ENCODE results near the gene SCARB1.

SCARB1 gene

DNA sequence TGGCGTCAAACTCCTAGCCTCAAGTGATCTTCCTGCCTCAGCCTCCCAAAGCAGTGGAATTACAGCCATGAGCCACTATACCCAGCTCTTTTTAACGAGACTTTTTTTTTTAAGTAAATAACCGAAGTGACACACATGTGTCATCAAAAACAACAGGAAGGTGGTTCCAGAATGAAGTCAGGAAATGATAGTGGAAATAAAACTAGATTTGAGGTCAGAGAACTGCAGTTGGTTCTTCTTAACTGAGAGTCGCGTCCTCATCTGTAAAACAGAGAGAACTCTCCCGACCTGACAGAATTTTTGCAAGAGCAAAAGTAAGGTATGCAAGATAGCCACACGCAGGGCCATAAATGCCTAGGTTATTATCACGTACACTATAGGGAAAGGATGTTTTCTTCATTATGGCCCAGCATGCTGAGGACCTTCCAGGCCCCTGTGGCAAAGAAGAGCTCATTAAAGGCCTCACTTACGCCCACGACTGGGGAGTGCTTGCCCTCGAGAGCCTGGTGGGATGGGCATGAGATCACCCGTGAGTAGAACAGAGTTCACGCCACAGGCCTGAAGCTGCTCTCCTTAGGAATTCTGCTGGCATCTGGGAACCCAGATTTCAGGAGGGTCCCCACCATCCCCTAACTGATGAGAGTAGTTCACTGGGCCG, 67.2 kb downstream of the SCARB1 start:
- no peak for DNase-seq (ENCODE audit: low read depth)

DNA sequence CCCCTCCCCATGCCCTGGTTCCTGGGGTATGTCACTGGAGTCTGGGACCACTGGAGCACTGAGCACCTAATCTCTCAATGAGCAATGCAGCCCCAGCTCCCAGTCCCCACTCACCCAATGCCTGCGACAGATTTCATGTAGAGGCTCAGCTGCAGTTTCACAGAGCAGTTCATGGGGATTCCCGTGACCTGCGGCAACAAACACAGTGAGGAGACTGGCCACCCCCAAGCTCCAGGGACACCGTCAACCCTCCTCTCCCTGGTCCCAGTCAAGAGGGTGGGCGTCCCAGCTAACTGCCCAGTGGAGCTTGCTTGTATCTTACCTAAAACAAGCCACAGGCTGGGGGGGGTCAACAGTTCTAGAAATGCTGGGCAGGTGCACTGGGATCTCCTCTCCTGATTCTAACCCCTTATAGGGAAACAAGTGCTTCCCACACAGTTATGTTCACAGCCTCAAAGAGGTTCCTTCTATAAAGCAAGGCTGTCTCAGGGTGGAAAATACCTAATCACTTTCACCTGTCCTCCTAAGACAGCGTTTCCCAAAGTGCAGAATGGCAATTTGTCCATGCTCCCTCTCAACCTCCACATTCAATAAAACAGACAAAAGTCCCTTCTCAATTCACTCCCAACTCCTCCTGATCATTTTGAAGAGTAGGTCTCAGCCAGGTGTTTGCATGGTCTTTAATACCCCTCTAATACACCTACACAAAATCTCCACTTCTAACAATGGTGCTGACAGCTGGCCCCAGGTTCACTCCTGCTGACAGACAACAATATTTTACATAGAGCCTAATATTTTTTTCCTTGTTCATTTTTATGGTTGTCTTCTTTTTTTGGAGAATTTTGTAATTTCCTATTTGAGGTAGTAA, 68.3 kb downstream of the SCARB1 start:
- no peak for DNase-seq (ENCODE audit: low read depth)

- DNase-seq (ENCODE audit: low read depth) = no peak
These were observed 70.7 kb downstream of the SCARB1 start for GRCh38 chr12:124792961-124793441.

GRCh38 chr12:124792156-124792555, 71.5 kb downstream of the SCARB1 start:
- no peak for DNase-seq (ENCODE audit: low read depth)

- DNase-seq (ENCODE audit: low read depth) = no peak
These were observed 72.8 kb downstream of the SCARB1 start for GRCh38 chr12:124790650-124791400.

DNA sequence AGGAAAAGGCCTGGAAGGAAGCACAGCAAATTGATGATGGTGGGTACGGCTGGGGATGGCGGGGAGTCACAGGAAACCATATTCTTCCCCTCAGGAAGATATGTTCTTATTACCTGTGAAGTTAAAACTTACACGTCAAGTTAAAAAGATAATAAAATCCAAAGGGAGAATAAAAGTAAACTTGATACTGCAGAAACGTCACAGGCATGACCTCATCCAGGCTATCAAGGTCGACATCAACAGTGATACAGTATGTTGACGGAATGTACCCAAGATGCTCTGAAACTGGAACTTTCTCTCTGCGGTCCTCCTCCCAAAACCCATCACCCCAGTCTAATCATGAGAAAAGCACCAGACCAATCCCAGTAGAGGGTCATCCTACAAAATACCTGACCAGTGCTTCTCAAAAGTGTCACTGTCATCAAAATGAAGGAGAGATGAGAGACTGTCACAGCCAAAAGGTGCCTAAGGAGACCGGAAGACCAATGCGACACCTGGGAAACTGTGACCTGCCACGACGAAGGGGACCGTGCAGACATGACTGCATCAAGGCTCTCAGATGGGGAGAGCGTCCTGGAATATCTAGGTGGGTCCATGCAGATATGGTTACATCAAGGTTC, 74.6 kb downstream of the SCARB1 start:
- DNase-seq (ENCODE audit: low read depth) = no peak

DNA sequence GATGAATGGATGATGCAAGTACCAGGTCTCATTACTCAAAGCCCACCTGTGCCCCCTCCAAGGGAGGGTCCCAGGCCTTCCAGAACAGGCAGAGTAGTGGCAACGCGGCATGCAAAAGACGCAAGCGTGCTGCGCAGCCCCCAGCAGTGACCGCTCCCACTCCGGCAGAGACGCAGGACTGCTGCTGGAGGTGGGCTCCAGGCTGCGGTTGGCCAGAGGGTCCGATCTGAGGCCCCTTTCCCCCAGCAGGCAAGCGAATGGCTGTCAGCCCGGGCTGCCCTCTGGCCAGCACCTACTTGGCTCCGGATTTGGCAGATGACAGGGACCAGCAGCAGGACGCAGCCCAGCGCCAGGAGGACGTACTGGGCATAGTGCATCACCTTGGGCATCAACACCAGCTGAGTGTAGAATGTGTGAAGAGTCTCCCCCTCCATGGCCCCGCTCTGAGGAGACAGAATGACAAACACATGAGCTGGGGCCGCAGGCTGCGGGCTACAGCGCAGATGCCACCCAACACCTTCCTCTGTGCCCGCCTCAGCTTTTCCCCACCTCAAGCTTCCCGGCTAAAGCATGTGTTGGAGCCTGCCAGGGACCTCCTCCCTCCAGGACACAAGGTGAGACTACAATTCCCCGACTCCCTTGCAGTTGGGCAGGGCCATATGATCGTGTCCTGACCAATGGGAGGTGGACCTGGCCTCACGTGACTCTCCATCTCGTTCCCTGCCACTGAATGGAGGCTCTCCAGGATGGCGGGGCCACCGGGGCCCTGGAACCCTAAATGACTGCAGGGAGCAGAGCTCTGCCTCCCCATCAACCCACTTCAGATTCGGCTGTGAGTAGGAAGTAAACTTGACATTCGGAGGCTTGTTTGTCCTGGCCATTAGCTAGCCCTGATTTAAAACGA, 77.4 kb downstream of the SCARB1 start:
- DNase-seq (ENCODE audit: low read depth) = no peak

GRCh38 chr12:124784871-124785572, 78.6 kb downstream of the SCARB1 start:
- no peak for DNase-seq (ENCODE audit: low read depth)

GRCh38 chr12:124783087-124783486, 80.6 kb downstream of the SCARB1 start:
- DNase-seq (ENCODE audit: low read depth) = no peak

- DNase-seq (ENCODE audit: low read depth) = no peak
These were observed 81.5 kb downstream of the SCARB1 start for GRCh38 chr12:124782132-124782531.

GRCh38 chr12:124780752-124781685, 82.6 kb downstream of the SCARB1 start:
- no peak for DNase-seq (ENCODE audit: low read depth)

DNA sequence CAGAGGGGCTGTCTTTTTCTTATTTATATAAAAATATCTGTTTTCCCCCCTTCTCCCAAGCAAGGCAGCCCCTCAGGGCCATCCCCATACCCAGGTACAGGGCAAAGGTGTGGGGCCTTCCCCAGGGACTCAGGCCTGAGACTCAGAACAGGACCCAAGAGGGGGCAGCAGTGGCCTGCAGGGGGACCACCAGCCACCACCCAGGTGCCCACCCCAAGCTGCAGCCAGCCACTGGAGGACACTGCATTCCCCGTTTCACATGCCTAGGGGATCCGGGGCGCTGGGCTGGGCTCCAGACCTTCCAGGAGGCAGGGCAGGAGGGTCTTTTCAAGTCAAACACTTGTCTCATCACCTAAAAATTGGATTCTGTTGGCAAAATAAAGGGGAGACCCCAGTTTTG, 83.3 kb downstream of the SCARB1 start:
- DNase-seq (ENCODE audit: low read depth) = no peak

DNA sequence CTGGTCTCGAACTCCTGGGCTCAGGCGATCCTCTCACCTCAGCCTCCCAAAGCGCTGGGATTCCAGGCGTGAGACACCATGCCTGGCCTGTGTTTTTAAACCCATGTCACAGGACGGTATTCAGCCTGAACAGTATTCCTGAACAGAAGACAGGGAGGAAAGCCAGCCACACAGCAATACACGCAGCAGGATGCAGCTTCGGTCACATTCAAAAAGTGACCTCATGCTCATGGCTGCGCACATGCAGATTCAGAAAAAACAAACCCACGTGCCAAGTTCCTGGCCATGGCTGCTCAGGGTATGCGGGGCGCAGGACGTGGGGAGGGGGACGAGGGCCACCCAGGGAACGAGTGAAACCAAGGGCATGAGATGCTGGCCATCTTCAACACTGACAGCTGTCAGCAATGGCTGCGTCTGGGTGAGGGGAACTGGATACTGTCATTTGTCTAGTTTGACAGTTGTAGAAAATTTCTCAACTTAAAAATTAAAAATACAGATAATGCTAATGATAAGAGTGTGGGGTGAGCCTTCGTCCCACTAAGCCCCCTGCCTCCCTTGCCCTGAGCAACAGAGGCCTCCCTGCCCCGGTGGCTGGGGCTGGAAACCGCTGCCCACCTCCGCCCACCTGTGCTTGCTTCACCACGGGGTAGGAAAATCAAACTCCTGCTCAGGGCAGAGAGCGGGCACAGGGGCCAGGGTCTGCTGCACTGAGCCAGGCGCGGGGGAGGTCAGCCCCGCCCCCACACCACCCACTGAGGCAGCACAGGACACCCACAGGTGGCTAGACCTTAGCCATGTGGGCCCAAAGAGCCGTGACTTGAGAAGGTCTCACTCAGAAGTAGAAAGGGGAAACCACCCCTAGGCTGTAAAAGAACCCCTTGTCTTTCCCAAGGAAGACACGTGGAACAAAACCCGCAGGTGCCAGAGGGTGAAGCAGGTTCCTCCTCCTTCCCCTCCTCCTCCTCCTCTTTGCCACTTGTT, 84.2 kb downstream of the SCARB1 start:
- no peak for DNase-seq (ENCODE audit: low read depth)

- DNase-seq (ENCODE audit: low read depth) = no peak
These were observed 85.3 kb downstream of the SCARB1 start for GRCh38 chr12:124778411-124778810.

DNA sequence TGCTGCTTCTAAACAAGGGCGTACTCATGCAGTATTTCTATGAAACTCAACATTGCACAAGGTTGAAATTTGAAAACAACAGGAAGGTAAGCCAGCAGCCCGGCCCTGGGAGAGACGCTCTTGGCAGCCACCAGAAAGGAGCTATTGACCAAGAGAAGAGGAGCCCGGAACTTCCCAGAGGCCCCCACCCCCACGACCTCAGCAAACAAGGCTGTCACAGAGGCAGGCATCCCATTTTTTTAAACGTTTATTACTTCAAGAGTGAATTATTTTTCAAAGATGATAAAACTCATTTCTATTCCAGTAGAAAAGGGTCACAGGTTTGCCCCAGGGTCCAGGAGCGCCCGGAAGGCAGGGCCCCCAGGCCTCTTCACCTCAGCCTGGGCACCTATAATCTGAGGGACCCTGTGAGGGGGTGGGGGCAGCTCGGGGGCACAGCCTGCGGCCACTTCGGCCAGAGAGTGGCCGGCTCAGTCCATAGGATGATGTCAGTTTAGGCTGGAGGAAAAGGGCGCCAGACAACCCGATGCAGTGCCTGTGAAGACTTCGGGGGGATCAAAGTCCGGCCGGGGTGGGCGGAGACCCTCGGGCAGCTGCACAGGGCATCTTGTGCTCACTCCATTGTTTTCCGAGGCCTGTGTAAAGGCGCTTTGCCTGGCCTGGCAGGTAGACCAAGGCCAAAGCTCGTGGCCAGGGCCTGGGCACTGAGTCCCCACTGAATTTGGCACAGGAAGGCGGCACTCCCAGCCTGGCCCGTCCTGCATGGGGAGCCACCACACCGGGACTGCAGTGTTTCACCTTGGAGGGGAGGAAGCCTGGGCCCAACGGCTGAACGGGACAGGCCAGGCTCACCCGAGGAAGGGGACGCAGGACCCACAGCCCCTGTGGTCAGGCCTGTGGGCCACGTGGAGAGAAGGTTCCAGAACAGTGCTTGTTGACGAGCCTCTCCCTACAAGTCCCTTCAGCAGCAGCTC, 86.0 kb downstream of the SCARB1 start:
- no peak for DNase-seq (ENCODE audit: low read depth)

GRCh38 chr12:124776125-124776513, 87.5 kb downstream of the SCARB1 start:
- DNase-seq (ENCODE audit: low read depth) = no peak

Data from stimulated activated CD8-positive, alpha-beta memory T cell treated with anti-CD3 and anti-CD28 coated beads, Interleukin-15, amount 100 ng/mL, for 1 hour (primary cell).